Lung (tissue), 12 donors: ENCODE data around the gene TTC29. TPM values are rescaled to one million over a fixed set of nuclear protein-coding genes. Genes with fewer than 3 reads are reported as not detected.

ENCODE experiments used
- ATAC-seq: fragments of 200-7000 bp; cut with Tn5 transposase; one replicate; pipeline ENCODE4 v1.9.1; 2020; ENCODE audit warnings: moderate number of reproducible peaks; ENCODE audit not compliant: insufficient read depth, low FRiP score
- DNase-seq, 3 donors: peaks; one replicate each; pipeline ENCODE4 v3.0.0-alpha.2; 2013 to 2017
- H3K27ac ChIP-seq, 2 donors: one replicate each; pipeline ENCODE4 v1.5.1; 2013; ENCODE audit warnings: mild to moderate bottlenecking in 2 of 2, moderate library complexity in 2 of 2, control low read depth in 1 of 2, inconsistent platforms in 1 of 2, low read depth in 1 of 2, low read length in 1 of 2
- H3K27me3 ChIP-seq, 3 donors: one replicate each; pipeline ENCODE4 v1.5.1; 2013; ENCODE audit warnings: low read length in 2 of 3; ENCODE audit not compliant: control insufficient read depth in 3 of 3, insufficient read depth in 3 of 3
- H3K36me3 ChIP-seq, 4 donors: one replicate each; pipeline ENCODE4 v1.5.1; 2013; ENCODE audit warnings: low read length in 4 of 4, mild to moderate bottlenecking in 1 of 4, moderate library complexity in 1 of 4; ENCODE audit not compliant: control insufficient read depth in 4 of 4, insufficient read depth in 4 of 4
- H3K4me1 ChIP-seq, 5 donors: one replicate each; pipeline ENCODE4 v1.5.1; 2013; ENCODE audit warnings: low read length in 5 of 5, mild to moderate bottlenecking in 2 of 5, moderate library complexity in 1 of 5; ENCODE audit not compliant: control insufficient read depth in 5 of 5, insufficient read depth in 5 of 5
- H3K4me3 ChIP-seq: one replicate; pipeline ENCODE4 v1.5.1; 2013; ENCODE audit warnings: mild to moderate bottlenecking, control low read depth, moderate library complexity
- H3K9ac ChIP-seq, 2 donors: one replicate each; pipeline ENCODE4 v1.5.1; 2013; ENCODE audit warnings: low read length in 2 of 2, control low read depth in 1 of 2; ENCODE audit not compliant: insufficient read depth in 1 of 2
- H3K9me3 ChIP-seq, 4 donors: one replicate each; pipeline ENCODE4 v1.5.1; 2013; ENCODE audit warnings: low read length in 3 of 4, mild to moderate bottlenecking in 1 of 4, moderate library complexity in 1 of 4; ENCODE audit not compliant: control insufficient read depth in 4 of 4, insufficient read depth in 3 of 4
- CTCF ChIP-seq: IDR thresholded peaks from 2 replicates; pipeline ENCODE4 v1.5.1; 2012; ENCODE audit warnings: mild to moderate bottlenecking; ENCODE audit errors: control extremely low read depth, extremely low read depth
- WGBS, 2 donors: extraction: QIAGEN DNeasy Blood & Tissue Kit; methylation state at CpG; one replicate each; pipeline ENCODE4 v1.1.7; 2013; 5-methylcytosine and 5-hydroxymethylcytosine counted together
- polyA plus RNA-seq, 2 donors: library from polyadenylated mRNA; stranded (reverse); fragments of 200-250 nt; gene quantifications; one replicate each; pipeline ENCODE4 v1.2.1, GENCODE V29; 2013
- total RNA-seq, 2 donors: library from RNA; depleted of rRNA in 1 of 2; stranded (reverse); fragments of >200 nt in 1 of 2; gene quantifications; one replicate each; pipeline ENCODE4 v1.2.1, GENCODE V29; 2014 to 2021
- donor health status: control.
- donor health status: control.
- donor health status: Bipolar disorder and iron deficiency.
- donor health status: healthy.
- donor health status: DM: yes; HTN: yes; CAD: no.

The TTC29 gene
- total and polyA plus RNA-seq, 4 donors = 2.6 to 11.1 (median 7.2) TPM

GRCh38 chr4:146787731-146788130 is 157.9 kb downstream of the TTC29 start:
- H3K27ac ChIP-seq = no peak overlapping the region
- no peaks in the 10 kb centered on the region for H3K27me3 ChIP-seq
- H3K4me1 ChIP-seq = no peaks in the 10 kb centered on the region
- no peak for TF ChIP-seq CTCF
- no peak for DNase-seq
- no peaks in the 10 kb centered on the region for H3K9me3 ChIP-seq
- ATAC-seq = no peak
- 33 to 42% methylated on average over 3 of the region's 3 CpGs for WGBS, 2 donors
- no peak overlapping the region for H3K4me3 ChIP-seq
- no peak overlapping the region for H3K9ac ChIP-seq
- H3K36me3 ChIP-seq = no peaks in the 10 kb centered on the region

- no peaks in the 10 kb centered on the region for H3K27me3 ChIP-seq
- DNase-seq (no peak), ATAC-seq (no peak)
- 95% methylated on average over 8 of the region's 8 CpGs for WGBS, 2 donors
- H3K4me3 ChIP-seq = no peak overlapping the region
- H3K9ac ChIP-seq = no peak overlapping the region
- TF ChIP-seq CTCF = no peak
- peaks cover 0 to 6% (median 0%) of the 10 kb centered on the region in 4 donors for H3K9me3 ChIP-seq
- no peaks in the 10 kb centered on the region for H3K4me1 ChIP-seq
- H3K36me3 ChIP-seq = no peaks in the 10 kb centered on the region
- H3K27ac ChIP-seq = no peak overlapping the region
Measured at GRCh38 chr4:146776691-146777090, 169.0 kb downstream of the TTC29 start.

- peaks cover 0 to 3% (median 0%) of the 10 kb centered on the region in 4 donors for H3K9me3 ChIP-seq
- no peak for TF ChIP-seq CTCF
- DNase-seq (no peak), ATAC-seq (no peak)
- no peaks in the 10 kb centered on the region for H3K27me3 ChIP-seq
- WGBS, 2 donors = 72 to 78% methylated on average over 2 of the region's 2 CpGs
- H3K4me3 ChIP-seq = no peak overlapping the region
- H3K4me1 ChIP-seq = no peaks in the 10 kb centered on the region
- H3K9ac ChIP-seq = no peak overlapping the region
- H3K36me3 ChIP-seq = no peaks in the 10 kb centered on the region
- H3K27ac ChIP-seq = no peak overlapping the region
Measured at GRCh38 chr4:146763560-146763959, 182.1 kb downstream of the TTC29 start.

- ATAC-seq (no peak), DNase-seq (no peak)
- Histone ChIP-seq H3K36me3 (no peaks in the 10 kb centered on the region), H3K9ac (no peak overlapping the region), H3K9me3 (peaks cover 0 to 3% (median 1%) of the 10 kb centered on the region in 4 donors), H3K4me3 (no peak overlapping the region), H3K4me1 (no peaks in the 10 kb centered on the region), H3K27me3 (no peaks in the 10 kb centered on the region), H3K27ac (no peak overlapping the region)
- 70 to 76% methylated on average over 2 of the region's 2 CpGs for WGBS, 2 donors
- no peak for TF ChIP-seq CTCF
Measured at GRCh38 chr4:146762016-146762415, 183.6 kb downstream of the TTC29 start.
